Stomach smooth muscle (tissue), 2 donors: ENCODE data around the gene FTO.

Experiments used
- H3K27ac ChIP-seq: one replicate; pipeline ENCODE4 v1.7.0; 2013; ENCODE audit warnings: mild to moderate bottlenecking, low read length, inconsistent platforms
- H3K27me3 ChIP-seq, 2 donors: one replicate each; pipeline ENCODE4 v1.7.0; 2013; ENCODE audit warnings: low read length in 2 of 2; ENCODE audit not compliant: insufficient read depth in 2 of 2, control insufficient read depth in 1 of 2
- H3K36me3 ChIP-seq, 2 donors: one replicate each; pipeline ENCODE4 v1.7.0; 2013; ENCODE audit warnings: low read length in 2 of 2; ENCODE audit not compliant: control insufficient read depth in 2 of 2, insufficient read depth in 2 of 2
- H3K4me1 ChIP-seq: one replicate; pipeline ENCODE4 v1.7.0; 2013; ENCODE audit warnings: low read length; ENCODE audit not compliant: control insufficient read depth, insufficient read depth
- H3K4me3 ChIP-seq, 2 donors: one replicate each; pipeline ENCODE4 v1.7.0; 2013; ENCODE audit warnings: low read length in 2 of 2
- H3K9ac ChIP-seq, 2 donors: one replicate each; pipeline ENCODE4 v1.7.0; 2013; ENCODE audit warnings: low read length in 2 of 2, mild to moderate bottlenecking in 1 of 2
- H3K9me3 ChIP-seq, 2 donors: one replicate each; pipeline ENCODE4 v1.7.0; 2013; ENCODE audit warnings: low read length in 2 of 2; ENCODE audit not compliant: control insufficient read depth in 2 of 2
- donor health status: healthy.
- donor health status: Pancreatic carcinoma.

Gene FTO

GRCh38 chr16:54158986-54159385, 455.0 kb downstream of the FTO start:
- Histone ChIP-seq H3K36me3 (no peaks in the 10 kb centered on the region), H3K4me1 (no peaks in the 10 kb centered on the region), H3K9me3 (peaks cover 0 to 3% of the 10 kb centered on the region in 2 donors), H3K27ac (no peak overlapping the region), H3K27me3 (peaks cover 0 to 2% of the 10 kb centered on the region in 2 donors), H3K4me3 (no peak overlapping the region), H3K9ac (no peak overlapping the region)

- H3K9me3 ChIP-seq, result peaks cover 0 to 3% of the 10 kb centered on the region in 2 donors
- H3K27ac ChIP-seq, result no peak overlapping the region
- H3K36me3 ChIP-seq, result no peaks in the 10 kb centered on the region
- H3K9ac ChIP-seq, result no peak overlapping the region
- no peak overlapping the region for H3K4me3 ChIP-seq
- H3K4me1 ChIP-seq, result no peaks in the 10 kb centered on the region
- H3K27me3 ChIP-seq, result peaks cover 0 to 2% of the 10 kb centered on the region in 2 donors
Observed at GRCh38 chr16:54159490-54160080, 455.6 kb downstream of the FTO start.

GRCh38 chr16:54160252-54160860, 456.4 kb downstream of the FTO start:
- Histone ChIP-seq H3K9me3 (peaks cover 0 to 3% of the 10 kb centered on the region in 2 donors), H3K36me3 (no peaks in the 10 kb centered on the region), H3K27me3 (peaks cover 0 to 2% of the 10 kb centered on the region in 2 donors), H3K4me3 (no peak overlapping the region), H3K4me1 (no peaks in the 10 kb centered on the region), H3K27ac (no peak overlapping the region), H3K9ac (no peak overlapping the region)

GRCh38 chr16:54160939-54161897, 457.3 kb downstream of the FTO start:
- Histone ChIP-seq H3K9me3 (peaks cover 0 to 3% of the 10 kb centered on the region in 2 donors), H3K36me3 (no peaks in the 10 kb centered on the region), H3K4me1 (no peaks in the 10 kb centered on the region), H3K27me3 (peaks cover 0 to 2% of the 10 kb centered on the region in 2 donors), H3K27ac (no peak overlapping the region), H3K4me3 (no peak overlapping the region), H3K9ac (no peak overlapping the region)

GRCh38 chr16:54163197-54163843, 459.4 kb downstream of the FTO start:
- H3K9ac ChIP-seq, result no peak overlapping the region
- H3K27ac ChIP-seq, result no peak overlapping the region
- H3K9me3 ChIP-seq, result no peaks in the 10 kb centered on the region
- no peaks in the 10 kb centered on the region for H3K36me3 ChIP-seq
- no peak overlapping the region for H3K4me3 ChIP-seq
- H3K4me1 ChIP-seq, result no peaks in the 10 kb centered on the region
- peaks cover 0 to 2% of the 10 kb centered on the region in 2 donors for H3K27me3 ChIP-seq

DNA sequence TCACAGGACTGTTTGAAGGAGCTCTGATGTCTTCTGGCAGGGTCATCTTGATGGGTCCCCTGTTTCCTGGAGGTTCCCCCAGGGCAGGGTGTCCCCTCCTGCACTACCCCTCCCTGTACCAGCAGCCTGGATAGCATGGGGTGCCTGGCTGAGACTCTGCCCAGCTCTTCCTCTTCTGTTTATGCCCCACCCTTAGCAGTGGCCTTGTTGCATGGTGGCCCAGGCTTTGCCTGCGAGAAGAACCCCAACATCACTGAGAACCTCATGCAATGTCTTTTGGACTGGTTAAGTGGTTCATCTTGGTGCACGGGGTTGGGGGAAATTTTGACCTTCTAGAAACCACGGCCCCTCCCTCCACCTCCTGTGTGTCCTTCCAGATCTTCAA, 460.8 kb downstream of the FTO start:
- Histone ChIP-seq H3K4me3 (no peak overlapping the region), H3K36me3 (no peaks in the 10 kb centered on the region), H3K27me3 (peaks cover 0 to 4% of the 10 kb centered on the region in 2 donors), H3K9ac (no peak overlapping the region), H3K4me1 (no peaks in the 10 kb centered on the region), H3K27ac (no peak overlapping the region), H3K9me3 (no peaks in the 10 kb centered on the region)

DNA sequence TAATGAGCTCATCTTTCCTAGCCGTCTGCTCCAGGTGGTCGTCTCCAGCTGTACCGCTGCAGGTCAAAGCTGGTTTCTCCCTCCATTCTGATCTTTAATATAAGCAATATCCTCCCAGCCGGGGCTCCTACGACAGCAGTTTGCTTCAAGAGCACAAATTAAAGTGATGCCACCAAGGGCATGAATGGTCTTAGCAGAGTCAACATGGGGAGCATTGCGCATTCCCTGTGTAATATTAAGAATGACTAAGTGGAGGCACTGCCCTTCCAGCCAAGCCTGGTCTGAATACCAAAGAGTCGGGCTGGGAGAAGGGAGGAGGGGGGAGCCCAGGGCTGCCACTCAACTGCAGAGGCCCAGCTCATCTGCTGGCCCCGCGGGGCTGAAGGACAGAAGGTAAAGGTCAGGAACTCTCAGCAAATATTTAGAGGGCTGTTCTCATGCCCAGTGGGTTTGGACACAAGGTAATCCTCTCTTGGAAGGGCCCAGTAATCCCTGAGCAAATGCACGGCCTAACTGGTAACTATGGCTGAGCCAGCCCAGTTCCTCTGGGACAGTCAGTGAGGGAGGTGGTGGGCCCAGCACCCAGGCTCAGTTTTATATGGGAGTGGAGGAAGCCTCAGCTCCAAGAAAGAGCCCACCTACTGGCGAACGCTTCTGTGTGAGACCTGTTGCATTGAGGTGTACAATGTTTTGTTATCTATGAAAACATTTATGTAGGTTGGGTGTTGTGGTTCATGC, 461.4 kb downstream of the FTO start:
- peaks cover 0 to 4% of the 10 kb centered on the region in 2 donors for H3K27me3 ChIP-seq
- H3K9ac ChIP-seq, result no peak overlapping the region
- H3K27ac ChIP-seq, result no peak overlapping the region

GRCh38 chr16:54165912-54166865, 462.2 kb downstream of the FTO start:
- no peak overlapping the region for H3K27ac ChIP-seq
- H3K27me3 ChIP-seq, result peaks cover 0 to 4% of the 10 kb centered on the region in 2 donors
- no peak overlapping the region for H3K4me3 ChIP-seq
- no peaks in the 10 kb centered on the region for H3K9me3 ChIP-seq
- no peak overlapping the region for H3K9ac ChIP-seq
- no peaks in the 10 kb centered on the region for H3K4me1 ChIP-seq
- H3K36me3 ChIP-seq, result no peaks in the 10 kb centered on the region

More for the DNA sequence above, 461.4 kb downstream of the FTO start:
- Histone ChIP-seq H3K36me3 (no peaks in the 10 kb centered on the region), H3K9me3 (no peaks in the 10 kb centered on the region), H3K4me1 (no peaks in the 10 kb centered on the region), H3K4me3 (no peak overlapping the region)

DNA sequence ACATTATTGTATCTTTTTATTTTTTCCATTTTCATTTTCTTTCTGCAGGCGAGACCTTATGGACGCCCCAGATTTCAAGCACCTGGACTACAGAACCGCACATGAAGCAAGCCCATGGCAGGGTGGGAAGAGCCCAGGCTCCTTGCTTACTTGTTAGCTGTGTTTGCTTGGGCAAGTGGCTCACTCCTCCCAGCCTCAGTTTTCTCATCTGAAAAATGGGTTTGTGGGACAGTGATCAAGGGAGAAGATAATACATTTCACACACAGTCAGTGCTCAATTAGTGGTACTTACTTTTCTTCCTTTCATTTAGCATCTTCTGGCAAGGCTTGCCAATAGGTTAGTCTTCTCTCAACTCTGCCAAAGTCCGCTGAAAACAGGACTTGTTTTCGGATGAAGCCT, 465.2 kb downstream of the FTO start:
- Histone ChIP-seq H3K27ac (no peak overlapping the region), H3K4me1 (no peaks in the 10 kb centered on the region), H3K9ac (no peak overlapping the region), H3K9me3 (no peaks in the 10 kb centered on the region), H3K36me3 (no peaks in the 10 kb centered on the region), H3K27me3 (peaks cover 5 to 15% of the 10 kb centered on the region in 2 donors), H3K4me3 (no peak overlapping the region)
